Urinary bladder (tissue), 4 donors: ENCODE data around the gene KCNMA1. TPM values are rescaled to one million over a fixed set of nuclear protein-coding genes. Genes with fewer than 3 reads are reported as not detected.

Source experiments
- DNase-seq: peaks from one replicate; pipeline ENCODE4 v3.0.0-alpha.2; 2015; ENCODE audit errors: extremely low spot score
- H3K27ac ChIP-seq: one replicate; pipeline ENCODE4 v1.5.1; 2013; ENCODE audit warnings: low read depth, mild to moderate bottlenecking, moderate library complexity
- H3K36me3 ChIP-seq: one replicate; pipeline ENCODE4 v1.6.1; 2013; ENCODE audit warnings: mild to moderate bottlenecking, moderate library complexity; ENCODE audit not compliant: insufficient read depth
- H3K4me1 ChIP-seq: one replicate; pipeline ENCODE4 v1.6.1; 2013; ENCODE audit warnings: mild to moderate bottlenecking, moderate library complexity; ENCODE audit not compliant: insufficient read depth
- H3K4me3 ChIP-seq: one replicate; pipeline ENCODE4 v1.5.1; 2013; ENCODE audit warnings: low read depth, low read length
- whole genome bisulfite sequencing: extraction: QIAGEN DNeasy Blood & Tissue Kit; methylation state at CpG from one replicate; pipeline ENCODE4 v1.1.7; 2013; 5-methylcytosine and 5-hydroxymethylcytosine counted together
- polyA plus RNA-seq: library from polyadenylated mRNA; stranded (reverse); fragments of 200-250 nt; gene quantifications from one replicate; pipeline ENCODE4 v1.2.3, GENCODE V29; 2013
- total RNA-seq: library from RNA; depleted of rRNA; stranded (reverse); fragments of >200 nt; gene quantifications from one replicate; pipeline ENCODE4 v1.2.3, GENCODE V29; 2014
- donor health status: healthy with polysubstance abuse.
- donor health status: healthy.

The KCNMA1 gene
- total and polyA plus RNA-seq, 2 donors, result 105 to 107 TPM

DNA sequence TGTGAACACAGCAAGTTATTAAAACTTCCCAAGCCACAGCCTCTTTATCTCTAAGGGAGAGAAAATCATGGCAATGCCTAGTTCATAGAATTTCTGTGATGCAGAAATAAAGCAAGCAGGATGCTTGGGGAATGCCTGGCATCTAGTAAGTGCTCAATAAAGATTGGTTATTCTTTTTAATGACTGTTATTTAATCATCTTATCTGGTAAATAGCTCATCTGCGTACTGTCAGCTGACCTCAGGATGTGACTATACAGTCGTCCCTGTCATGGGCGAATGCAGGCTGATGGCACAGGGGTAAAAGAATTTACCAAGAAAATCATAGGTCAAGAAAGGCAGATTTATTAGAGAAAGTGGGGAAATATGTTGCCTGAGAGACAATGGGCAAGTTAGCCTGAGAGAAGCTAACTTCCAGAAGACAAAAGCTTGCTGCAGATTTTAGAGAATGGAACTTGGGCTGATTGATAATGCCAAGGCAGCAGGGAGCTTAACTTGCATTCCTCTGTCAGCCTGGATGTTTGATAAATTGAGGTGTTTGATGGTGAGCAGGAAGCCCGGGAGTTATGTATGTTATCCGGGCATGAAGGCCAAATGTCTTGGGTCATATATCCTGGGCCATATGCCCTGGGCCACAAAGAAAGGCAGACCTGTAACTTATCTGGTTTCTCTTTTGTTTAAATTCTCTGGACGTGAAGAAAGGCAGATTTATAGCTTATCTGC, 126.0 kb downstream of the KCNMA1 start:
- no peak for DNase-seq
- Histone ChIP-seq H3K36me3 (no peaks in the 10 kb centered on the region), H3K4me3 (no peak overlapping the region), H3K27ac (no peak overlapping the region), H3K4me1 (no peaks in the 10 kb centered on the region)
- 60% methylated on average over 6 of the region's 6 CpGs for WGBS

DNA sequence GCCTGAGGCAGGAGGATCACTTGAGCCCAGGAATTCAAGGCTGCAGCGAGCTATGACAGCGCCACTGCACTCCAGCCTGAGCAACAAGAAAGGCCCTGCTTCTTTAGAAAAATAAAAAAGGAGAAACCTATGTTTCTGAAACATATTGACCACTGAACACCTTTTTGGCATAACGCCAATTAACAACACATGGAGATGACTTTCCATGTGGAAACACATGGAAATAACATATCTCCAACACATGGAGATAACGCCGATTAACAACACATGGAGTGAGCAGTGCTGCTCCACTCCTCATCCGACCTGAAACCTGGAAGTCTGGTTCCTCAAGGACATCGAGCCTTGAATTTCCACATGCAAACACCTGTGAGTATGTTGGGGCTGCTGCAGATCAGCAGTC, 126.9 kb downstream of the KCNMA1 start:
- H3K27ac ChIP-seq, result no peak overlapping the region
- H3K4me3 ChIP-seq, result no peak overlapping the region
- no peaks in the 10 kb centered on the region for H3K36me3 ChIP-seq
- DNase-seq, result no peak
- no peaks in the 10 kb centered on the region for H3K4me1 ChIP-seq
- WGBS, result 83% methylated on average over 7 of the region's 7 CpGs

DNA sequence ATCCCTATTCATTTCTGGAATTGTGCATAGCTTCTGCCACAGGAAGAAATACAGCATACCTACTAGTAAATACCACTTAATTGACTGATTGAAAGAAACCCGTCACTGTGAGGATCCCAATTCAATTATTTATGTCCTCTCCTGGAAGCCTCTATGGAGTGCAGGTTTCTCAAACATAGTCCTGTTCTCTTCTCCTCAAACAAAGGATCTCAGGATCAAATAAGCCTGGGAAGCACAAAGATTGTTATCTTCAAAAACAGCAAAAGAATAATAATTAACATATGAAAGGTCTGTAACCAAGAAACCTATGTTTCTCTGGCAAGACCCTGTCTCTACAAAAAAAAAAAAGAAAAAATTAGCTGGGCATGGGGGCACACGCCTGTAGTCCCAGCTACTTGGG, 127.3 kb downstream of the KCNMA1 start:
- Histone ChIP-seq H3K4me1 (no peaks in the 10 kb centered on the region), H3K27ac (no peak overlapping the region), H3K4me3 (no peak overlapping the region), H3K36me3 (no peaks in the 10 kb centered on the region)
- DNase-seq, result no peak
- WGBS, result 88% methylated on average over 2 of the region's 2 CpGs

DNA sequence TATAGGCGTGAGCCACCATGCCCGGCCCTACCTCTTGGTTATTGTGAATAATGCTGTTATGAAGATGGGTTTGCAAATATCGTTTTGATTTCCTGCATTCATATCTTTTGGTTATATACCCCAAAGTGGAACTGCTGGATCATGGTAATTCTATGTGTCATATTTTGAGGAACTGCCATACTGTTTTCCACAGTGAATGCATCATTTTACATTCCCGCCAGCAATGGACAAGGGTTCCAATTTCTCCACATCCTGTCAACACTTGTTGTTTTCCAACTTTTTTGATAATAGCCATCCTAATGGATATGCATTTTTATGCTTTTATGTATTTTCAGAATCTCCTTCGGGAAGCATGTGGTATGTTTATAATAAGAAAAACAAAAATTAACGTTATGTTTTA, 128.2 kb downstream of the KCNMA1 start:
- Histone ChIP-seq H3K27ac (no peak overlapping the region), H3K4me3 (no peak overlapping the region), H3K4me1 (no peaks in the 10 kb centered on the region), H3K36me3 (no peaks in the 10 kb centered on the region)
- 76% methylated on average over 6 of the region's 6 CpGs for WGBS
- no peak for DNase-seq

DNA sequence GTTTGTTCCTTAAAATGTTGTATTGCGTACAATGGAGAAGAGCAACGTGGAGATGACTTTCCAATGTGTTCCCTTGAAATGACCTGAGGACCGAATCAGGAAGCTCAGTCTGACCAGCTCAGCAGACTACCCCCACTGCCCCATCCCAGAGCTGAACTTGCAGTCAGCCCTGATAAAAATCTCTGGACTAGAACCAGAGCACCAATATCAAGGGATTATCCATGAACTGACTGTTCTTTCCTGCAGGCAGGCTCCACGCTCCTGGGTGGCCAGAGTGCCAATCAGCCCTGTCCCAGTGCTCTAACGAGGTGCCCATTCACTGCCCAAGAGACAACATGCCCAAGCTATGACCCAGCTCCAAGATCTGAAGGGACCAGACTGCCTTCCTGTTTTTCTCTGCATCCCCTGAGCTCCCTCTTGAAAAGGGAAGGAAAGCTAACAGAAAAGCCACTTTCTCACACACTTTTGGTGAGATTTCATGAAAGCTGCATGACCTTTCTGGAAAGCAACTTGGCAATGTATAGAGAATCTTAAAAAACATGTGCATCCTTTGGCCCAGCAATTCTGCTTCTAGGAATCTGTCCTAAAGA, 130.2 kb downstream of the KCNMA1 start:
- Histone ChIP-seq H3K27ac (no peak overlapping the region), H3K4me1 (no peaks in the 10 kb centered on the region), H3K36me3 (no peaks in the 10 kb centered on the region), H3K4me3 (no peak overlapping the region)
- DNase-seq, result no peak
- 42% methylated on average over 5 of the region's 5 CpGs for WGBS

DNA sequence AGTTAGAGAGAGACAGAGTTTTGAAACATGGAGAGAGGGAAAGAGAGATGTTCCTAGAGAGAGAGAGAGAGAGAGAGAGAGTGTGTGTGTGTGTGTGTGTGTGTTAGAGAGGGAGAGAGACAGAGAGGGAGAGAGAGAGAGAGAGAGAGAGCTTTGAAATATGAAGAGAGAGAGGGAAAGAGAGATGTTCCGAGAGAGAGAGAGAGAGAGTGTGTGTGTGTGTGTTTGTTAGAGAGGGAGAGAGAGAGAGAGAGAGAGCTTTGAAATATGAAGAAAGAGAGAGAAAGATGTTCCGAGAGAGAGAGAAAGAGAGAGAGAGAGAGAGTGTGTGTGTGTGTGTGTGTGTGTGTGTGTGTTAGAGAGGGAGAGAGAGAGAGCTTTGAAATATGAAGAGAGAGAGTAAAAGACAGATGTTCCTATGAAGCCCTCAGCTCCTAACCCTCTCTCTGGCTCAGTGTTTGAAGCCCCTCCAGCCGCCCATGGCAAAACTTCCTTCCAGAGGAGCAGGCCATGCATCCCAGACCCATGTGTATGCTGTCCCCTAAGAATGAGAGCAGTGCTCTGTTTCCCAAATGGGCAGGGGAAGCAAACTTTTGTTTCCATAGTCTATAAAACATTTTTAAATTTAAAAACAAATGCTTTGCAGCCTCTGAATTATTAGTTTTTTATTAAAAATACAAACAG, 130.9 kb downstream of the KCNMA1 start:
- WGBS, result 67% methylated on average over 3 of the region's 3 CpGs
- no peaks in the 10 kb centered on the region for H3K36me3 ChIP-seq
- H3K4me1 ChIP-seq, result no peaks in the 10 kb centered on the region
- H3K27ac ChIP-seq, result no peak overlapping the region
- no peak for DNase-seq
- H3K4me3 ChIP-seq, result no peak overlapping the region

DNA sequence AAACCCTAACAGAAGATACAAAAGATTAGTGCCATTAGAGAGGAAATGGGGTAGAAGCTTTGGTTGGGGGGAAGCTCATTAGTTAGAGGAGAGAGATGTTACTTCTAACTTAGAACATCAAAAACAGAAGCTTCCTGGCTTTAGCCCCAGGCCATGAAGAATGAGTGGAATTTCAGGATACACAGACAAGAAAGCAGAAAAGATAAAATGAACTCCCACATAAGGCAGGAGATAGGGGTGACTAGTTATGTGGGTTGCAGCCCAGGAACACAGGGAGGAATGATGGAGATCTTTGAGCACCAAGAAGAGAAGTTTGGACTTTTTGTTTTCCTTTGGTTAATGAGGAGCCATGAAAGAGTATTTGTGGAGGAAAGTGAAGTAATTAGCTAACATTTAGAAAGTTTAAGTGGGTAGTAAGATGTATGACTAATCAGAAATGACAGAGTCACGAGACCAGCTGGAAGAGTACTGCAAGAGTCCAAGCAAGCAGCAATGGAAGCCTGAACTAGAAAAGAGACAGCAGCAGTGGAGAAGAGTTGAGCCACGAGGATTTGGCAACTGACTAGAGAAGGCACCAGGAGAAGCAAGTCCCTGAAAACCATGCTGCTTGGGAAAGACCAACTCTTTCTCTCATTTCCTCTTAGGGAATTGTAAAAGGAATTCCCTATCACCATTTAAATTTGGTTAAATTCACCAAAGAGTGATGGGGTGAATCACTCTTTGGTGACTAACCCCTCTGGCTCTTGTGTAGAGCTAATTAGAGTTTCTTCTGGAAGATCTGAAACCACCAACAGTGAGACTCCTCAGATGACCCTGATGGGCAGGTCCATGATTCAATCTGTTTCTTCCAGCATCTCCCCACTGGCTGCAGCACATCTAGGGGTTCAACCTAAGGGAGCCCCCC, 131.9 kb downstream of the KCNMA1 start:
- H3K27ac ChIP-seq, result no peak overlapping the region
- no peaks in the 10 kb centered on the region for H3K4me1 ChIP-seq
- no peaks in the 10 kb centered on the region for H3K36me3 ChIP-seq
- DNase-seq, result no peak
- H3K4me3 ChIP-seq, result no peak overlapping the region
- WGBS, result 72% methylated on average over 2 of the region's 2 CpGs

DNA sequence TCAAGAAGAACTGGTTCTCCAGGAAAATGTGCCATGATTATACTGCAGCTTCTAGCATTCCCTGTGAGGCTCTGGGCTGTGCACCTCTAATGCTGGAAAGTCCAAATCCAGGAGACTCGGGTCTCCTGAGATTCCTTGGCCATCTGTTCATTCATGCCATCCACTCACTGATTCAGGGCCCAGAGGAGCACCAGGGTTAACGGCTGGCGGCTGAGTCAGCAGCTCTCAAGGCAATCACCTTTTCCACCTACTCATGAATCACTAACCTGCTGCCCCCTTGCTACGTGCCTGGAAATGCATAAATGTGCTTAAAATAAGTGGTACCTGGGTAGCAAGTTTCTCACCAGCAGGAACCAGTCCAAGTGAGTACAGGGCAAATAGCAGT, 132.7 kb downstream of the KCNMA1 start:
- Histone ChIP-seq H3K36me3 (no peaks in the 10 kb centered on the region), H3K4me1 (no peaks in the 10 kb centered on the region), H3K27ac (no peak overlapping the region), H3K4me3 (no peak overlapping the region)
- 73% methylated on average over 4 of the region's 4 CpGs for WGBS
- DNase-seq, result no peak

DNA sequence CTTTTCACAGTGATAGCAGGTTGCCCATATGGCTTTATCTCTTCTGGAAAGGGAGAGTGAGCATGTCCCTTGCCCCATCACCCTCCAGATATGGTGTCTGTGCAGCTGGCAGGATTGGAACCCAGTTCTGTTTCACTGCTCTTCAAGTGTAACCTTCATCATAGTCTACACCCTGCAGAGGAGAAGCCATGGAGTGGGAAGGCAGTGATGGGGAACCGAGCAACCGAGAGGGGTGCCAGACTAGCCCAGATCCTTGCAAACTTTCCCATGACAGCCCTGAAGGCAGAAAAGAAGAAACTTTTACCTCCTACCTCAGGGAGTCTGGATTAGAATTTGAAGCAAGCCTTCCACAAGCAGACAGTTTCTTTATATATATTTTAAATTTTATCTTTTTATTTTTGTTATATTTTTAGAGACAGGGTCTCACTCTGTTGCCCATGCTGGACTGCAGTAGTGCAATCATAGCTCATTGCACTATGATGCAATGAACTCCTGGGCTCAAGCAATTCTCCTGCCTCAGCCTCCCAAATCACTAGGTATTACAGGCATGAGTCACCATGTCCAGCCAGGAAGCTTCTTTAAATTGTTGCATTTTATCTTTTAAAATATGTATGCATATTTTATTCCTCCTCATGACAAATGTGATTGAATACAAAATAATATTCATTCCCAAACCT, 133.3 kb downstream of the KCNMA1 start:
- no peak overlapping the region for H3K27ac ChIP-seq
- WGBS, result 90% methylated on average over 2 of the region's 2 CpGs
- no peaks in the 10 kb centered on the region for H3K4me1 ChIP-seq
- H3K4me3 ChIP-seq, result no peak overlapping the region
- no peaks in the 10 kb centered on the region for H3K36me3 ChIP-seq
- no peak for DNase-seq

DNA sequence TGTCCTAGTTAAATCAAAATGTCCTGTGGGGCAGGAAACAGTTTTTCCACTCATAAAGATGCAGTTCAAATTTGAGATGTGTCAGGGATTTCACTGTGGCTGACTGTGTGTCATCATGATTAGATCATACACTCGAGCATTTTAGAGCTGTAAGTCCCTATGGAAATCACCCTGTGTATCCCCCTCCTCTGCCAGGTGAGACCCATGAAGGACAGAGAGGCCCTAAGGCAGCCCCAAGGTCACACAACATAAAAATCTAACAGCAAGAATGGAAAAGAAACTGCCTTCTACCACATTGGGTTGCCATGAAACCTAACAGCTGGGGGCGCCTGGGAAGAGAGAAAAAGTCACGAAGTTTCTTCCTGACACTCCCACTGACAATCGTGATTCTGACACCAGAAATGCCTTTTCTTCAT, 135.8 kb downstream of the KCNMA1 start:
- no peaks in the 10 kb centered on the region for H3K36me3 ChIP-seq
- no peak overlapping the region for H3K27ac ChIP-seq
- H3K4me1 ChIP-seq, result no peaks in the 10 kb centered on the region
- no peak for DNase-seq
- 45% methylated on average over 4 of the region's 4 CpGs for WGBS
- H3K4me3 ChIP-seq, result no peak overlapping the region

DNA sequence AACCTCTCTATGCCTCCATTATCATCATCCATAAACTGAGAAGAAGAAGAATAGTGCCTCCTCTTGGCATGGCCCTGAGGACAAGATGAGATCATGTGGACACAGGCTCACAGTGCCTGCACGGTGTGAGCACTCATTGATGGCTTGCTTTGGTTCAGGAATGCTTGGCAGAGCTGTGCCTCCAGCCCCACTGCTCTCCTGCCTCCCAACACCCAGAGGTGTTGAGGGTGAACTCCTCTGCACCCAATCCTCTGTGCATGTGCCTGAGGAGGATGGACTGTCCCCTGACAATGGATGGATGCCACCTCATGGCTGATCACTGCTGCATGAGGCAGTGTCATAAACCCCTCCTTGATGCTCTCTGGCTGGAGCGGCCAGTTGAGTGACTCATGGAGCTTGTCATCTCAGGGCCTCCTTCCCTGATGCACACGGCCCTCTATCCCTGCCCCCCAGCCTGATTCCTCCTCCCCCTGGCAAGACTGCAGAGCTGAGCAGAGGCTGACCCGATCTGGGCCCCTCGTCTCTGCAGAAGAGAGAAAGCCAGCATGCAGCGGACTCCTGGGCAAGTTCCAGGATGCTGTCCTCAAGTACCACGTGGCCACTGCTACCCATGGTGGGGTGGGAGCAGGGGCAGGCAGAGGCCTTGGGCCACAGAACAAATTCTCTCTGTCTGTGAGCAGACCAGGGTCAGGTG, 136.3 kb downstream of the KCNMA1 start:
- WGBS, result 31% methylated on average over 7 of the region's 7 CpGs
- H3K4me1 ChIP-seq, result no peaks in the 10 kb centered on the region
- no peak for DNase-seq
- H3K4me3 ChIP-seq, result no peak overlapping the region
- no peak overlapping the region for H3K27ac ChIP-seq
- H3K36me3 ChIP-seq, result no peaks in the 10 kb centered on the region

DNA sequence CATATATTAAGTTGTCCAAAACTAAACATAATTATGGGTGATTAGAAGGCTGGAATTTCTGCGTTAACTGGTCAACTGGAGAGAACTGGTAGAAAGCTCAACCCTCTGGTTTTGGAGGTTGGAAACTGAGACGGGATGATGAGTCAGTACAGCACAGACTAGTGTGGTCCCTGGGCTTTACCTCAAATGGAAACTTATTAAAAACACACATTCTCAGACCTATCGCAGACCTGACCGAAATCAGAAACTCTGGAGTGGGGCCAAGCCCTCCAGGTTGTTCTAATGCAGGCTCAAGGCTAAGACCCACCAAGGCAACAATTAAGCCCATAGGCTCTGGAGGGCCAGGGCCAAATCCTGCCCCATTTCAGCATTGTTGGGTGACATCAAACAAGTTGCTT, 136.9 kb downstream of the KCNMA1 start:
- Histone ChIP-seq H3K36me3 (no peaks in the 10 kb centered on the region), H3K4me1 (no peaks in the 10 kb centered on the region), H3K4me3 (no peak overlapping the region), H3K27ac (no peak overlapping the region)
- DNase-seq, result no peak
- WGBS, result 86% methylated on average over 4 of the region's 4 CpGs

DNA sequence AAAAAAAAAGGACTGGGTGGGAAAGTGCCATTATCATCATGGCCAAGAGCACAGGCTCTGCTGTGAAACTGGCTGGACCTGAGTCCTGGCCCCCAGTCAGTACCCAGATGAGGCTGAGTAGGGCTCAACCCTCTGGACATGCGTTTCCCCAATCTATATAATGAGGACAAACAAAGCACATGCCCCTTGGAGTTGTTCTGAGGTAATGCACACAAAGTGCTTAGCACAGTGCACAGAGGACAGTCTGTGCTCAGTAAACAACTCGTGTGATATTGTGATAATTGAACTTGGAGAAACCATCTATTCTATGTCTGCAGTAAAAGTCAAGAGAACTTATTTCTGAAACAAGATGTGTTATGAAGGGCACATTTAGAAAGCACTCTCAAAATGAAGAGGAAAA, 138.8 kb downstream of the KCNMA1 start:
- Histone ChIP-seq H3K4me1 (no peaks in the 10 kb centered on the region), H3K27ac (no peak overlapping the region), H3K4me3 (no peak overlapping the region), H3K36me3 (no peaks in the 10 kb centered on the region)
- WGBS, result 64% methylated on average over 2 of the region's 2 CpGs
- DNase-seq, result no peak
